Activated CD8-positive, alpha-beta memory T cell treated with anti-CD3 and anti-CD28 coated beads for 4 hours (primary cell): ENCODE measurements around the gene NPLOC4.
"Not testable (repeated sequence)": the region's sequence is repeated elsewhere in the genome, so short reads cannot be mapped to it uniquely, and the experiment has no call there.

Experiments
- DNase-seq, 2 donors: peaks; one replicate each; pipeline ENCODE4 v3.0.0-alpha.2; 2020; ENCODE audit warnings: low read depth in 2 of 2

The NPLOC4 gene

GRCh38 chr17:81636505-81637288 lies at the start of gene NPLOC4, which contains the start of gene TSPAN10:
TSS of gene NPLOC4 (minus strand) at chr17:81637112. CDS start at chr17:81636930, 182 bp downstream.
TSS of gene TSPAN10 (plus strand) at chr17:81637196. CDS start at chr17:81642413, 5,217 bp downstream.
- DNase-seq = peak; percentile 68 to 69

- no peak for DNase-seq
Measured at GRCh38 chr17:81686614-81687013, 49.7 kb upstream of the NPLOC4 start.

GRCh38 chr17:81685108-81685507 lies 48.2 kb upstream of the NPLOC4 start:
- peak in 1 of 2 donors; percentile 35 for DNase-seq

- no peak for DNase-seq
Measured at GRCh38 chr17:81684442-81684911, 47.6 kb upstream of the NPLOC4 start.

- DNase-seq = peak; percentile 93 to 94
Measured at GRCh38 chr17:81683584-81684441, 46.9 kb upstream of the NPLOC4 start, which contains the start of the genes ARL16 and HGS. TSS of gene ARL16 (minus strand) at chr17:81683797. CDS start at chr17:81683753, 44 bp downstream. TSS of gene HGS (plus strand) at chr17:81684011. CDS start at chr17:81684067, 56 bp downstream.

GRCh38 chr17:81683208-81683583 lies 46.3 kb upstream of the NPLOC4 start:
- no peak for DNase-seq

GRCh38 chr17:81682565-81683207 lies 45.8 kb upstream of the NPLOC4 start:
- DNase-seq = no peak

GRCh38 chr17:81681672-81682071 lies 44.8 kb upstream of the NPLOC4 start:
- DNase-seq = no peak

- DNase-seq = no peak
Measured at GRCh38 chr17:81680150-81680549, 43.2 kb upstream of the NPLOC4 start.

- DNase-seq = no peak
Measured at GRCh38 chr17:81676906-81677305, 40.0 kb upstream of the NPLOC4 start.

- DNase-seq = not testable (repeated sequence)
Measured at GRCh38 chr17:81675515-81676221, 38.8 kb upstream of the NPLOC4 start.

GRCh38 chr17:81673561-81674258 lies 36.8 kb upstream of the NPLOC4 start:
- no peak for DNase-seq

GRCh38 chr17:81672954-81673353 lies 36.0 kb upstream of the NPLOC4 start:
- no peak for DNase-seq

GRCh38 chr17:81672504-81672903 lies 35.6 kb upstream of the NPLOC4 start:
- no peak for DNase-seq

- DNase-seq = no peak
Measured at GRCh38 chr17:81667754-81668153, 30.8 kb upstream of the NPLOC4 start.

GRCh38 chr17:81666342-81667191 lies 29.7 kb upstream of the NPLOC4 start, which contains the start of the genes CCDC137 and OXLD1:
TSS of gene CCDC137 (plus strand) at chr17:81666737. CDS start at chr17:81666767, 30 bp downstream.
TSS of gene OXLD1 (minus strand) at chr17:81666605. CDS start at chr17:81666577, 28 bp downstream.
- peak; percentile 84 to 87 for DNase-seq

- DNase-seq = no peak
Measured at GRCh38 chr17:81666092-81666341, 29.1 kb upstream of the NPLOC4 start.

- DNase-seq = peak in 1 of 2 donors; percentile 44
Measured at GRCh38 chr17:81665205-81666091, 28.5 kb upstream of the NPLOC4 start.

GRCh38 chr17:81664051-81664470 lies 27.1 kb upstream of the NPLOC4 start:
- no peak for DNase-seq
